Measurements from ENCODE around the gene SPATC1L.

SPATC1L gene

GRCh38 chr21:46129846-46130651, 54.2 kb downstream of the SPATC1L start:
- DNase-seq: no peak

- no peak for DNase-seq
Observed at GRCh38 chr21:46128933-46129571, 55.2 kb downstream of the SPATC1L start.

GRCh38 chr21:46128106-46128932, 55.9 kb downstream of the SPATC1L start:
- no peak for DNase-seq

- no peak for DNase-seq
Observed at GRCh38 chr21:46127239-46128105, 56.8 kb downstream of the SPATC1L start.

- DNase-seq: no peak
Observed at GRCh38 chr21:46126309-46127238, 57.7 kb downstream of the SPATC1L start.

GRCh38 chr21:46125846-46126301, 58.4 kb downstream of the SPATC1L start:
- no peak for DNase-seq

- DNase-seq: no peak
Observed at GRCh38 chr21:46124926-46125845, 59.1 kb downstream of the SPATC1L start.

GRCh38 chr21:46124083-46124925, 60.0 kb downstream of the SPATC1L start:
- DNase-seq: no peak

- DNase-seq: no peak
Observed at GRCh38 chr21:46122758-46123683, 61.2 kb downstream of the SPATC1L start.

GRCh38 chr21:46122237-46122671, 62.0 kb downstream of the SPATC1L start:
- DNase-seq: no peak

GRCh38 chr21:46121286-46122221, 62.7 kb downstream of the SPATC1L start:
- DNase-seq: no peak

GRCh38 chr21:46120301-46121285, 63.7 kb downstream of the SPATC1L start:
- DNase-seq: no peak

- no peak for DNase-seq
Observed at GRCh38 chr21:46119637-46120271, 64.5 kb downstream of the SPATC1L start.

GRCh38 chr21:46119144-46119636, 65.1 kb downstream of the SPATC1L start:
- no peak for DNase-seq
